Right lung (tissue), 5 donors: ENCODE results near the gene EIF4EBP2. TPM values are rescaled to one million over a fixed set of nuclear protein-coding genes. Genes with fewer than 3 reads are reported as not detected.

ENCODE experiments used
- DNase-seq, 2 donors: peaks; one replicate each; pipeline ENCODE4 v3.0.0-alpha.2; 2013
- polyA plus RNA-seq, 5 donors: library from polyadenylated mRNA; unstranded; fragments of 120-200 nt; gene quantifications; one replicate each; pipeline versions ENCODE4 v1.2.1 to v1.2.3, GENCODE V29; 2013; ENCODE audit warnings: inconsistent platforms in 1 of 5, low replicate concordance in 1 of 5; ENCODE audit not compliant: insufficient read length in 5 of 5, insufficient read depth in 1 of 5

Gene EIF4EBP2
- polyA plus RNA-seq, 5 donors: 60.3 to 77.1 (median 70.6) TPM

DNA sequence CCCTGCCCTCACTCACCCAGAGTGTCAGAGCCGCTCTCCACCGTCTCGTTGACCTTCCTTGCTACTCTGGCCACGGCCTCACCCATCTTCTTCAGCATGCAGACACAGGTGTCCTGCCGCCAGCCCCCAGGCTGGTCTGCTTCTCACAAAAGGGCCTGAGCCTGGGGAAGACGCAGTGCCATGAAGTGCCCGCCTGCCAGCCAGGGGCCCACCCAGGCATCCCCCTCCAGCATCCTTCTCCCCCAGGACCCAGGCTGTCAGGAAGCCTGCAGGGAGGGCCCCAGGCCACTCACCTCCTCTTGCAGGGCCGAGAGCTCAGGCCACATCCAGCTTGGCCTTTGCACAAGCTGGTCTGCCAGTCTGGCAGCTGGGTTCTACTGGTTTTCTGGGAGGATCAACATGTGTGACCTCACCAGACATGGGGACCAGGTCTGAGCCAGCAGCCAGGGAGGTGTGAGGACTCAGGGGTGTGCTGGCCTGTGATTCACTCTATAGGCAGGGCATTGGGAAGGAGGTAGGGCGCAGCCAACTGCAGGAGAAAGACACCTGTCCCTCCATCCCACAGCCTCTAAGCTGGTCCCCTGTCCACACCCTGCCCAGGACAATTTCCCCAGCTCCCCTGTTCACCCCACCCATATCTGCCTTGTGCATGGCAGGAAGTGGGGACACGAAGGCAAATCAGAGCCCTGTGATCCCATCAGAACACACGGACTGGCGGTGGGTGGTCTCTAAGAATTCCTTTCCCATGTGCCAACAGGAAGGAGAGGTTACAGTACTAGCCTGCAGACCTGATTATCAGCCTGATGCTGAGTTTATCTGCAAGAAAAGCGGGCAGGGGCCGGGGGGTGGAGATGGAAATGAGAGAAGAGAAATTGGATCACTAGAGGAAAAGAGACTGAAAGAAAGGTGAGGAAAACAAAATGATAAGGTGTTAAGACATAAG lies 27.2 kb upstream of the EIF4EBP2 start:
- no peak for DNase-seq

DNA sequence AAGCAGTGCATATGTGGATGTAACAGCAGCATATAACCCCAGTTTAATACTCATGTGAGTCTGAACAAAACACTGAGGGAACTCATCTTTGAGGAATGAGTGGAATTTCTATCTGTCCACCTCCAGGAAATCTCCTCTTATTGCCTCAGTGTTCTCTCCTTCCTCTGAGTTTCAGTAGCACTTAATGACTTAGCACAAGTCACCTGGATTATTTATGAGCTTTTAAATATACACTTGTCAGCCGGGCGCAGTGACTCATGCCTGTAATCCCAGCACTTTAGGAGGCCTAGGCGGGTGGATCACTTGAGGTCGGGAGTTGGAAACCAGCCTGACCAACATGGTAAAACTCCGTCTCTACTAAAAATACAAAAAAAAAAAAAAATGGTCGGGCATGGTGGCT lies 25.8 kb upstream of the EIF4EBP2 start:
- no peak for DNase-seq

DNA sequence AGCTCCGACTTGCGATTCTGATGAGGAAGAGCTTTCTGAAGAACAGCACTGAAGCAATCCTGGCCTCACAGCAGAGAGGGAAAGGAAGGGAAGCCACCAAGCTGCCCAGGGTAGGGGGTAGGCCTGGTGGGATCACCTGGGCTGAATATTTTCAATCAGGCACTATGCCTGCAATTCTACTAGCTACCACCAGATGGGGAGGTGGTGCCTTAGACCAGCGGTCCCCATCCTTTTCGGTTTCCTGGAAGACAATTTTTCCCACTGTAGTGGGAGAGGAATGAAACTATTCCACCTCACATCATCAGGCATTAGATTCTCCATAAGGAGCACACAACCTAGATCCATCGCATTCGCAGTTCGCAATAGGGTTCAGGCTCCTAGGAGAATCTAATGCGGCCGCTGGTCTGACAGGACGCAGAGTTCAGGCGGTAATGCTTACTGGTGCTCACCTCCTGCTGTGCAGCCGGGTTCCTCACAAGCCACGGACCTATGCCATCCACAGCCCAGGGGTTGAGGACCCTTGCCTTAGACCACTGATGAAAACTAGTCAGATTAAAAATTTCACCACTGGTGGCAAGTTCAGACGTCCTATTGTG lies 24.3 kb upstream of the EIF4EBP2 start:
- DNase-seq: no peak

DNA sequence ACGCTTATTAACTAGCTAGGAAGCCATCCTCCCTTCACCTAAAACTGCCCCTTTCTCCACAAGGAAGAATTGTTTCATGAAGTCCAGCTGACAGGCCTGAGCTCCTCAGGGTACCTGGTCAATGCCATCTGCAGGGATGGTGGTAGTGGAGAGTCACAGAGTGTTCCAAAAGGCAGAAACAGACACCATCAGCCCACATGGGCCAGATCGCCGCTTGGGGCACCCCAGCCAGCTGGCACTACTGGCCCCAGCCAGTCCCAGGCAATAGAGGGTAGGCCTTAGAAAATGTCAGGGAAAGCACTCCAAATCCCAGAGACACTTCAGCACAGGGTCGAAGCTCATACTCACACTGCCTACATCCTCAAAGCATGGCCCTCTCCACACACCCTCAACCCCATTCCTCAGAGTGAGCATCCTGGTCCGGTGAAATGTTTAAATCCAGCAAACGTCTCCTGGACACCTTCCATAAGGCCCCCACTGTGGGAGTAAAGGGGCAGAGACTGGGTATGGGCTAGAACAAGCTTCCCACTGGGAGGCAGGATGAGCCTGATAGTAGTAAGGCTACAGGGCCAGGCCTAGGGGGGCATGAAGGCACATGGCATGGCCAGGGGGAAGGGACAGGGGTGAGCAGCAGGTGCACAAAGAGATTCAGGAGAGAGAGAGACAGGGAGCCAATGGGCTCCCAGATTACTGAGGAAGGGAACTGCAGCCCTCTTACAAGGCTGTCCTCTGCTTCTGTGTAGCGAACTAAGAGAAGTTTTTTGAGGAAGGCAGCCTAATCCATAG lies 23.4 kb upstream of the EIF4EBP2 start:
- no peak for DNase-seq

- peak; percentile 39 to 43 for DNase-seq
Observed at GRCh38 chr10:70381471-70382421, 22.2 kb upstream of the EIF4EBP2 start.

- no peak for DNase-seq
Observed at GRCh38 chr10:70391654-70392053, 12.3 kb upstream of the EIF4EBP2 start.

DNA sequence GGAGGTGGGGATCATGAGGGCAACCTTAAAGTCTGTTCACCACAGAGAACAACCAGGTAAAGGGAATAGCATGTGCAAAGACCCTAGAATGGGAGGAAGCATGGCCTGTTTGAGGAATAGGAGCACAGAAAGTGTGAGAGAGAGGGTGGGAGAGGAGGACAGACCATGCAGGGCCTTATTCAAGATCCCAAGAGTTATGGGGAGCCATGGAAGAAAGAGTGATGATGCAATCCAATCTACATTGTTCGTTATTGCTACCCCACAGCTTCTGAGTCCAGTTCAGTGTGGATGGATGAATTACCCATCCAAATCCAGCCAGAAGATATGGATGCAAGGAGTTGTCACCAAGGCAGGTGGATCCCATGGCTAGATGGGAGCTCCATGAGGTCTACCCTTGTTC lies 7.8 kb upstream of the EIF4EBP2 start:
- no peak for DNase-seq

DNA sequence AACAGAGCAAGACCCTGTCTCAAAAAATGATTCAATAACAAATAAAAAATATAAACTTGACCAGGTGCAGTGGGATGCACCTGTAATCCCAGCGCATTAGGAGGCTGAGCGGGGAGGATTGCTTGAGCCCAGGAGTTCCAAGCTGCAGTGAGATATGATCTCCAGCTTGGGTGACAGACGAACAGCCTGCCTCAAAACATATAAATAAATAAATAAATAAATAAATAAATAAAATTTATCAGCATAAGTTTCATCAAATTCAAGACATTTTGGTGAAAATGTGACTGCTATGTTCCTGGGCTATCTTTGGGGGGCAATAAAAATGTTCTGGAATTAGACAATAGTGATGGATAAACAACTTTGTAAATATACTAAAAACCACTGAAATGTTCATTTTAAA lies 4.8 kb upstream of the EIF4EBP2 start:
- DNase-seq: no peak

GRCh38 chr10:70403483-70404035 lies 386 bp upstream of the EIF4EBP2 start:
- no peak for DNase-seq

- DNase-seq: peak in 1 of 2 donors; percentile 31
Observed at GRCh38 chr10:70404787-70405036, 767 bp downstream of the EIF4EBP2 start.

DNA sequence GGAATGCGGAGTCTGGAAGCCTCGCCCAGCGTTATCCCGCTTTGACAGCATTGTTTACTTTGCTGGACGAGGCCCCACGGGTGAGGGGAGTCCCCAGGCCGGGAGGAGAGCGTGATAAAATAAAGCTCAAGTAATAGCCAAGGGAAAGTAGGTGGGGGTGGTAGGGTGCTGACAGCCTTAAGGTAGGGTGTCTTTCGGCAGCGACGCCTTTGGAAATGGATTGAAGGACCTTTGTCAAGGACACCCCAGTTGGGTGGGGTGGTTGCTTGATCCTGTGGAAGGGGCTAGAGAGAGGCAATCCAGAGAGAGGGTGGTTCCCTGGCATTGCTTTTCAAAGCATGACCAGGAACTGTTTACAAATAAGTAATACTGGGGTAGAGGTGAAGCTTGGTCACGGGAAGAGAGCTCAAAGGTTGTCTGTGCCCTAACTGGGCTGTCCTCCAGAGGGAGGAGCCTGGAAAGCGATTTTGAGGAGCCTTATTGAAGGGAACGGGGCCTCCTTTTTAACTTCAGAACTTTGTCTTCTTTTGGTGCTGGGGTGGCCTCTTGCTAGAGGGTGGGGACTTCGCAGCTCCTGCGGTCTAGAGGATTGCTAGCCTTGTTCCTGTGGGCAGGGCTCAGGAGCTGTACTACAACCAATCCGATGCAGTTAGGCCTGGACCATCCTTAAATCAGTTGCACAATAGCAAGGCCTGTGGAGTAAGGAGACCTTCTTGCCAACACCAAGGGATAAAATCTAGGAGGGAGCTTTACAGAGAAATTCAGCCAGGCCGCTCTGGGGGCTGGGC lies 1.3 kb downstream of the EIF4EBP2 start:
- DNase-seq: peak; percentile 81 to 90

GRCh38 chr10:70409772-70410171 lies 5.8 kb downstream of the EIF4EBP2 start:
- no peak for DNase-seq

DNA sequence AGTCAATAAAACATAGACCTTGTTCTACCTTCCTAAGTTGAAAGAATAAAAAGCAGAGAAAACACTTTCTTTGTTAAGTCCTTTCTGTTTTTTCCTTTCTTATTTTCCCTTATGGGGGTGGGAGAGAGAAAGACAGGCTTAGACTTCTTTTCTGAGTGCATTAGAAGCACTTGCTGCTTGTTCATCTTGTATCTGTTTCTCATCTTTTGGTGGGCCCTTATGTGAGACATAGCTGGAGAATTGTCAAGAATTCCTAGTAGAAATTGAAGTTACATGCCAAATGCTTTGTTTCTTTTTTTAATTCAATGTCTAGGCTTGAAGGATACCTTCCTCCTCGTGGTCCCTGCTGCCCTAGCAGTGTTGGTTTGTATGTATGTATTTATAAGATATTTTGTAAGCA lies 6.7 kb downstream of the EIF4EBP2 start:
- no peak for DNase-seq

DNA sequence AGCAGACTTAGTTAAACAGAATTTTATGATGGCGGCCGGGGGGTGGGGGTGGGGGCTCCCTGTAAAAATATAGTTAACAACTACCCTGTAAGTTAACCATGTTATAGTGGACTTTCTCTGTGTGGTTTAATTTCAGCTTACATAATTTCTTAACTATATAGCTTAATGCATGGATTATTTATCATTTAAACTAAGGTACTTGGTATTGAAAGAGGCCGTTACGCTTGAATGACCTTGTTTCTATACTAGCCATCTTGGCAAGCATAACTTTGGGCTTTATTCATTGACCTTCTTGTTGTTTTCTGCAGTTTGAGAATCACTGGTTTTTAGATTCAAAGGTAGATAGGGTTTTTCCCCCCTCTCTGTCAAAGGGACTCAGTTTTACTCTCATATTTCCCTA lies 8.4 kb downstream of the EIF4EBP2 start:
- no peak for DNase-seq

DNA sequence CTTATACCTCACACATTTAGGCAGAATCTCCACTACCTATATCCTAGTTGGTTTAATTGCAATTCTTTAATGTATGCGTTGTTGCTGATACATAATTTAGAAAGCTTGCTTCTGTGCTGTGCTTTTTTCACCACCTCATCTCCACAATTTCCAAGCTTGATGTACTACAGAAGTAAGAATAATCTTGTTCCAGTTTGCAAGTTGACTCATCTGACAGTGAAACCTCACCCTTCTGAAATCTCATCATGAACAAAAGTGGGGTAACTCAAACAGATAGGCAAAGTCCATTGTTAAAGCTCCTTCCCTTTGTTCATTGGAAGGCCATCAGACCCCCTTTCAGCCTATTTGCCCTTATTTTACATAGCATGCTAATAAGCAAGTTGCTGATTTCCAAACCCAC lies 13.6 kb downstream of the EIF4EBP2 start:
- no peak for DNase-seq

DNA sequence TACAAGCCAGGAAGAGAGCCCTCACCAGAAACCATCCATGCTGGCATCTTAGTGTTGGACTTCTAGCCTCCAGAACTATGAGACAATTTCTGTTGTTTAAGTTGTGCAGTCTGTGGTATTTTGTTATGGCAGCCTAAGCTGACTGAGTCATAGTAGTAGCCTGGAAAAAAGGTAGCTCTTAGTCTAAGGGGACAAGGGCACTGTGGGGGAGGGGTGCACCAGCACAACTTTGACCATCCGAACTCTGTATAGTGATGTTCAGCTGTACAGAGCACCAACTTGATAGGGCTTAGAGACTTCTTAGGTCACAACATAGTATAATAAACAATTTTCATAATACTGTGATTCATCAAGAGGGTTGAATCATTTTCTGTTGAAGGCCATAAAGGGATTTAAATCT lies 14.3 kb downstream of the EIF4EBP2 start:
- no peak for DNase-seq

DNA sequence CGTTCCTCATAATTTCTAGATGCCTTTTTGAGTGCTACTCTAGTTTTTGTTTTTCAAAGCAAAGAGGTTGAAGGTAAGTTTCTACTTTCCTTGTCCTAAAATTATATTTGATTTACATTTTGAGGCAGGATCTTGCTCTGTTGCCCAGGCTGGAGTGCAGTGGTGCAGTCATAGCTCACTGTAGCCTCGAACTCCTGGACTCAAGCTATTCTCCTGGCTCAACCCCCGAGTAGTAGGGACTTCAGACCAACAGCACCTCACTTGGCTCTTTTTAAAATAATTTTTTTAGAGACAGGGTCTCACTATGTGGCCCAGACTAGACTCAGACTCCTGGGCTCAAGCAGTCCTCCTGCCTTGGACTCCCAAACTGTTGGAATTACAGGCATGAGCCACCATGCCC lies 14.8 kb downstream of the EIF4EBP2 start:
- no peak for DNase-seq

GRCh38 chr10:70424320-70424719 lies 20.4 kb downstream of the EIF4EBP2 start:
- DNase-seq: no peak

GRCh38 chr10:70425096-70425495 lies 21.2 kb downstream of the EIF4EBP2 start:
- no peak for DNase-seq

GRCh38 chr10:70426823-70427222 lies 22.9 kb downstream of the EIF4EBP2 start:
- no peak for DNase-seq
